Type B pancreatic cell (in vitro differentiated cells): ENCODE measurements around the gene PBXIP1. TPM values are rescaled to one million over a fixed set of nuclear protein-coding genes. Genes with fewer than 3 reads are reported as not detected.

Source experiments
- DNase-seq: peaks from one replicate; pipeline ENCODE4 v3.0.0; 2021; ENCODE audit warnings: mixed read lengths; ENCODE audit not compliant: unreplicated experiment; ENCODE audit errors: extremely low spot score
- H3K27ac Mint-ChIP-seq: 2 replicates; pipeline ENCODE4 v1.8.0; 2021; ENCODE audit warnings: mild to moderate bottlenecking, mixed read lengths
- H3K27me3 Mint-ChIP-seq: 2 replicates; pipeline ENCODE4 v1.8.0; 2021; ENCODE audit warnings: mixed read lengths
- H3K36me3 Mint-ChIP-seq: 2 replicates; pipeline ENCODE4 v1.8.0; 2021; ENCODE audit warnings: mixed read lengths
- H3K4me1 Mint-ChIP-seq: one replicate; pipeline ENCODE4 v1.8.0; 2021; ENCODE audit warnings: mixed read lengths; ENCODE audit not compliant: unreplicated experiment
- H3K4me3 Mint-ChIP-seq: 2 replicates; pipeline ENCODE4 v1.8.0; 2021; ENCODE audit warnings: mild to moderate bottlenecking, mixed read lengths
- H3K9me3 Mint-ChIP-seq: 2 replicates; pipeline ENCODE4 v1.8.0; 2021; ENCODE audit warnings: mixed read lengths
- total RNA-seq: library from RNA; stranded (reverse); gene quantifications from 2 replicates; pipeline ENCODE4 v1.2.1, GENCODE V29; 2021; ENCODE audit warnings: low replicate concordance
- TF ChIP-seq, protein P1 (sequence below): fragments of 200-600 bp; sonication (generic); conservative IDR thresholded peaks from 2 replicates; pipeline ENCODE4 v1.5.0; 2021; ENCODE audit warnings: antibody characterized with exemption, mild to moderate bottlenecking

The PBXIP1 gene
- total RNA-seq, 1 donor from 2014 or later, result 57.3 TPM

DNA sequence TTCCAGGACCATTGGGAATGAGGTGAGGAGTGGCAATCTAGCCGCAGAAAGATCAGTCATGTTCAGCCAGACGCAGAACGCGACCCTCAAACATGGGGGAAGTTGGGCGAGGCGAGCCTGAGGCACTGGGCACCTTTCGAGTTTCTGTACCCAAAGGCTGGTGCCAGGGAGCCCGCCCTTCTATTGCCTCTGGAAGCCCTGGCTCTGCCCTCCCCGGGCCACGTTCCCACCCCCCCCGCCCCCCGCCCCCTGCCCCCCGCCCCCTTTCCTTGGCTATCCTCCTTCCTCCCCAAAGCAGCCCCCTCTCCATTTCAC is 44.5 kb upstream of the PBXIP1 start:
- DNase-seq, result no peak
- TF ChIP-seq, protein P1, sequence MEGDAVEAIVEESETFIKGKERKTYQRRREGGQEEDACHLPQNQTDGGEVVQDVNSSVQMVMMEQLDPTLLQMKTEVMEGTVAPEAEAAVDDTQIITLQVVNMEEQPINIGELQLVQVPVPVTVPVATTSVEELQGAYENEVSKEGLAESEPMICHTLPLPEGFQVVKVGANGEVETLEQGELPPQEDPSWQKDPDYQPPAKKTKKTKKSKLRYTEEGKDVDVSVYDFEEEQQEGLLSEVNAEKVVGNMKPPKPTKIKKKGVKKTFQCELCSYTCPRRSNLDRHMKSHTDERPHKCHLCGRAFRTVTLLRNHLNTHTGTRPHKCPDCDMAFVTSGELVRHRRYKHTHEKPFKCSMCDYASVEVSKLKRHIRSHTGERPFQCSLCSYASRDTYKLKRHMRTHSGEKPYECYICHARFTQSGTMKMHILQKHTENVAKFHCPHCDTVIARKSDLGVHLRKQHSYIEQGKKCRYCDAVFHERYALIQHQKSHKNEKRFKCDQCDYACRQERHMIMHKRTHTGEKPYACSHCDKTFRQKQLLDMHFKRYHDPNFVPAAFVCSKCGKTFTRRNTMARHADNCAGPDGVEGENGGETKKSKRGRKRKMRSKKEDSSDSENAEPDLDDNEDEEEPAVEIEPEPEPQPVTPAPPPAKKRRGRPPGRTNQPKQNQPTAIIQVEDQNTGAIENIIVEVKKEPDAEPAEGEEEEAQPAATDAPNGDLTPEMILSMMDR, result no peak
- Mint-ChIP-seq H3K27ac (peak overlapping the region; percentile 98), H3K4me3 (peak overlapping the region; percentile 94), H3K4me1 (peaks cover 33% of the 10 kb centered on the region), H3K9me3 (no peaks in the 10 kb centered on the region), H3K27me3 (no peaks in the 10 kb centered on the region), H3K36me3 (no peaks in the 10 kb centered on the region)

DNA sequence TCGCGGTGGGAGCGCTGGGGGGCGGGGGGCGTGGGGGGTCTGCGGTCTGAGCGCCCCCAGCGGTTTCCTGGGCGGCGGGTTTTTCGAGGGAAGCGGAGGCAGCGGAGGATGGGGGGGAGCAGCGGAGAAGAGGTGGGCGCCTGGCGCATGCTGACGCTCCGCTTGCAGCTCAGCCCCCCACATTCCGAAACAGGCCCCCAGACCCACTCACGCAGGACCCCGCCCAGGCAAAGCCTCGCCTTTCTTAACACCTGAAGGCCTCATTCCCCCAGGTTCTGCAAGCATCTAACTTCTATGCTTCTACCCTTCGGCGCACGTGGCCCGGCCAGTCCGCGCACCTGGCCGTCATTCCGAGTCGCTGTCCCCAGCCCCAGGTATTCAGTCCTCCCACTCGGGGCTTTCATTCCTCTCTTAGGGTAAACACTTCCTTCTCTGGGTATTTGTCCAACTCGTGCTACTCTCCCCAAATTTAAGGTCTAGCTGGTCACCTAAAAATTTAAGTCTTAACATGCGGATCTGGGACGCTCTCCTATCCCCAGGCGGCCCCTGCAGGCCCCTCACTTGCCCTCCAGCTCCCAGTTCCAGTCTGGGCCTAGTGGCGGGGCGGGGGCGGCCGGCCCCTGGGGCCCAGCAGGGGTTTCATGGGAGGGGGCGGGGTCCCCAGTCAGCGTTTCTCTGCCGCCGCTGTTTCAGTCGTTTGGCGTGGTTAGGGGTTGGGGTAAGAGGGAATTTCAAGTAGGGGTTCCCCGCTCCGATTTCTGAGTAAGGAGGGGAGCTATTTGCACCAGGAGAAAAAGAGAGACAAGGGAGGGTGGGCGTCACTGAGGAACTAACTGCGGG is 43.9 kb upstream of the PBXIP1 start:
- TF ChIP-seq, protein P1, result no peak
- no peaks in the 10 kb centered on the region for H3K27me3 Mint-ChIP-seq
- peak overlapping the region; percentile 98 for H3K27ac Mint-ChIP-seq
- H3K4me3 Mint-ChIP-seq, result peak overlapping the region; percentile 94
- DNase-seq, result no peak
- H3K9me3 Mint-ChIP-seq, result no peaks in the 10 kb centered on the region
- H3K36me3 Mint-ChIP-seq, result no peaks in the 10 kb centered on the region
- H3K4me1 Mint-ChIP-seq, result peaks cover 33% of the 10 kb centered on the region

DNA sequence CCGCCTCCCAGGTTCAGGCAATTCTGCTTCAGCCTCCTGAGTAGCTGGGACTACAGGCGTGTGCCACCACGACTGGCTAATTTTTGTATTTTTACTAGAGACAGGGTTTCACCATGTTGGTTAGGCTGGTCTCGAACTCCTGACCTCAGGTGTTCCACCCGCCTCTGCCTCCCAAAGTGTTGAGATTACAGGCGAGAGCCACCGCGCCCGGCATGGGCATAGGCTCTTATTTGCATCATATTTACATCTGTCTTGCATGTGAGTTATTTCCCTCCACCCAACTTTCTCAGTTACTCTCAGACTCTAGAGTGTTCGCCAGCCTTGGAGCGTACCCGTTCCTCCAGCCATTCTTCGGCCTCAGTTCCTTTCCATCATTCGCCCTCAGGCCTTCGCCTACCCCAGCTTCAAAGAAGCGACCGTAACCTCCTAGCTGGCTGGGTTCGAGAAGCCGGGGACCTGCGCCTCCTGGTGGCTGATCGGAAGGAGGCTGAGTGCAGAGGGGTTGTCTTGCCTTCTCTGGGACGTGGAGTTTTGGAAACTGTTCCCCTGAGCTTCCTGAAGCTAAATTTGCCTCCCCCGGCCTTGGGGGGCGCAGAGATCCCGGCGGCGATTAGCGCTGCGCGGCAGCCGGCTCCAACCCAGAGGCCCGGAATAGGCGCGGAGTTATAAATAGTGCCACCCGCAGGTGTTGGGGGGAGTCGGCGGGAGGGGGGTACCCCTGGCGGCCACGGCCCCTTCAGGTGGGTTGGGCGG is 43.1 kb upstream of the PBXIP1 start:
- Mint-ChIP-seq H3K36me3 (no peaks in the 10 kb centered on the region), H3K27ac (peak overlapping the region; percentile 62), H3K4me3 (peak overlapping the region; percentile 78), H3K27me3 (no peaks in the 10 kb centered on the region), H3K4me1 (peaks cover 27% of the 10 kb centered on the region), H3K9me3 (no peaks in the 10 kb centered on the region)
- no peak for DNase-seq
- TF ChIP-seq, protein P1, result peak; percentile 92

DNA sequence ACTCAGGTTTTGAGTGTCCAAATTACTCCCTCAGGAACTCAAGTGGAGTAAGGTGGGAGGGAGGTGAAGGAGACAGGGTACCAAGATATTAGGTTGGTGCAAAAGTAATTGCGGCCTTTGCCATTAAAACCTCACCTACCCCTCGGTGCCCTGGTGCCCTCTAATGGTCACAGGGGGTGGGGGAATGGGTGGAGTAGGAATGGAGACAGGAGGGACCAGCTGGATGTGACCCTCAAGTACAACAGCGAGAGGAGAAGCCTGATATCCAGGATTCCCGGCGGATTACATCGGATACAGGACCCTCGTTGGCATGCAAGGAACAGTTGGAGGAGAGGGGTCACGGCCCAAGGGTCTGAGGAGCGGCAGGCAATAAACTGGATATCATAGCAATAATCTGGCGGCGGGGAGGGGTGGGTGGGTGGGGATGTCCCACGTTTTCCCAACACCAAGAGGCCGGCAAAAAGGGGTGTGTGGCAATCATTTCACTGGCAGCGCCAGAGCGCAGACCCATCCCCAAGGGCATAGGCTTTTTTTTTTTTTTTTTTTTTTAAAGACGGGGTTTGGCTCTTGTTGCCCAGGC is 42.4 kb upstream of the PBXIP1 start:
- no peak for DNase-seq
- Mint-ChIP-seq H3K4me1 (peaks cover 26% of the 10 kb centered on the region), H3K36me3 (no peaks in the 10 kb centered on the region), H3K4me3 (peak overlapping the region; percentile 44), H3K9me3 (no peaks in the 10 kb centered on the region), H3K27ac (peak overlapping the region; percentile 13), H3K27me3 (no peaks in the 10 kb centered on the region)
- TF ChIP-seq, protein P1, result no peak

DNA sequence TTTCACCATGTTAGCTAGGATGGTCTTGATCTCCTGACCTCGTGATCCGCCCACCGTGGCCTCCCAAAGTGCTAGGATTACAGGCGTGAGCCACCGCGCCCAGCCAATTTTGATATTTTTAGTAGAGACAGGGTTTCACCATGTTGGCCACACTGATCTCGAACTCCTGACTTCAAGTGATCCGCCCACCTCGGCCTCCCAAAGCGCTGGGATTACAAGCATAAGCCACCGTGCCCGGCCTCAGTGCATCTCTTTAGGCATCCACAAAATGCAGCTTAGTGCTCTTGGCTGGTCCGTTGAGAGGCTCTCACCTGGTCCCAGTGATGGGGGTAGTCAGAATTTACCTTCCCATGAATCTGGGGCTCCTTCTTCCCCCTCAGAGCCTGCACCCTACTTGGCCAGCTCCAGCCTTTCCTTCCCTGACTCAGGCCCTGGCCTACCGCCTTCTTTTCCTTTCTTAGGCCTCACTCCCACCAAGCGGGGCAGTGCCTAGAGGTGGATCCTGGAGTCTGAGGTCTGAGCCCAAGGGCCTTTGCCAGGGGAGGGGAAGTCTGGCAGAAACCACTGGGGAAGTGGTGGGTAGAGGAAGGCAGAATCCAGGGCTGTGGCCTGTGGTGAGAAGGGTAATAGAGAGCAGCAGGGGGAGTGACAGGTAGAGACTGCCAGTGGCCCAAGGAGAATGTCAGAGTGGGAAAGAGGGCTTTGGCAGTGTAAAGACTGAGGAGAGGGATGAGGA is 41.2 kb upstream of the PBXIP1 start:
- H3K27me3 Mint-ChIP-seq, result no peaks in the 10 kb centered on the region
- no peak overlapping the region for H3K27ac Mint-ChIP-seq
- H3K36me3 Mint-ChIP-seq, result no peaks in the 10 kb centered on the region
- H3K4me1 Mint-ChIP-seq, result peaks cover 26% of the 10 kb centered on the region
- no peak for DNase-seq
- peak overlapping the region; percentile 61 for H3K4me3 Mint-ChIP-seq
- H3K9me3 Mint-ChIP-seq, result no peaks in the 10 kb centered on the region
- TF ChIP-seq, protein P1, result no peak
